Mesenchymal stem cell (in vitro differentiated cells and primary cell): ENCODE results near the gene SNRNP48.

Experiments used
- DNase-seq: peaks from one replicate; pipeline ENCODE4 v3.0.0-alpha.2; 2013
- H2AFZ ChIP-seq: one replicate; pipeline ENCODE4 v1.6.1; 2013; ENCODE audit warnings: low read depth, mild to moderate bottlenecking, control low read depth, inconsistent platforms, low read length, moderate library complexity
- H2AK5ac ChIP-seq: 2 replicates; pipeline ENCODE4 v1.6.1; 2013; ENCODE audit warnings: low read length, moderate library complexity, mild to moderate bottlenecking, inconsistent platforms; ENCODE audit not compliant: severe bottlenecking
- H2BK120ac ChIP-seq: one replicate; pipeline ENCODE4 v1.6.1; 2013; ENCODE audit warnings: low read depth, mild to moderate bottlenecking, inconsistent platforms, low read length, moderate library complexity
- H2BK12ac ChIP-seq, 2 experiments: one replicate each; pipeline ENCODE4 v1.6.1; 2013; ENCODE audit warnings: inconsistent platforms in 2 of 2, low read length in 2 of 2, mild to moderate bottlenecking in 2 of 2, moderate library complexity in 2 of 2, control low read depth in 1 of 2
- H2BK15ac ChIP-seq: one replicate; pipeline ENCODE4 v1.6.1; 2013; ENCODE audit warnings: mild to moderate bottlenecking, low read depth, inconsistent platforms; ENCODE audit not compliant: poor library complexity, severe bottlenecking
- H2BK5ac ChIP-seq: 2 replicates; pipeline ENCODE4 v1.6.1; 2013; ENCODE audit warnings: low read depth, mild to moderate bottlenecking, low read length, control low read depth, inconsistent platforms; ENCODE audit not compliant: poor library complexity, severe bottlenecking
- H3K14ac ChIP-seq, 2 experiments: one replicate each; pipeline ENCODE4 v1.6.1; 2013; ENCODE audit warnings: inconsistent platforms in 2 of 2, low read length in 2 of 2, control low read depth in 1 of 2, mild to moderate bottlenecking in 1 of 2, moderate library complexity in 1 of 2
- H3K18ac ChIP-seq, 2 experiments: one replicate each; pipeline ENCODE4 v1.6.1; 2013; ENCODE audit warnings: inconsistent platforms in 2 of 2, low read length in 2 of 2, control low read depth in 1 of 2, low read depth in 1 of 2, mild to moderate bottlenecking in 1 of 2
- H3K23ac ChIP-seq, 2 experiments: one replicate each; pipeline ENCODE4 v1.6.1; 2013; ENCODE audit warnings: inconsistent platforms in 2 of 2, low read length in 2 of 2, mild to moderate bottlenecking in 2 of 2, moderate library complexity in 2 of 2, control low read depth in 1 of 2
- H3K27ac ChIP-seq: 2 replicates; pipeline ENCODE4 v1.5.1; 2013; ENCODE audit warnings: mild to moderate bottlenecking, moderate library complexity, low read length, control low read depth, inconsistent platforms; ENCODE audit not compliant: poor library complexity, severe bottlenecking
- H3K27me3 ChIP-seq, 2 experiments: 2 replicates each; pipeline versions ENCODE4 v1.6.1 to v1.7.0; 2013; ENCODE audit warnings: low read length in 2 of 2, mild to moderate bottlenecking in 2 of 2, moderate library complexity in 2 of 2, control low read depth in 1 of 2, inconsistent platforms in 1 of 2; ENCODE audit not compliant: control insufficient read depth in 1 of 2, insufficient read depth in 1 of 2
- H3K36me3 ChIP-seq, 2 experiments: 2 replicates each; pipeline versions ENCODE4 v1.6.1 to v1.7.0; 2013; ENCODE audit warnings: low read length in 2 of 2, control low read depth in 1 of 2, inconsistent platforms in 1 of 2, low read depth in 1 of 2, mild to moderate bottlenecking in 1 of 2; ENCODE audit not compliant: insufficient read depth in 2 of 2, control insufficient read depth in 1 of 2
- H3K4ac ChIP-seq, 2 experiments: one replicate each; pipeline ENCODE4 v1.6.1; 2013; ENCODE audit warnings: inconsistent platforms in 2 of 2, low read length in 2 of 2, mild to moderate bottlenecking in 2 of 2, moderate library complexity in 2 of 2, control low read depth in 1 of 2, low read depth in 1 of 2
- H3K4me1 ChIP-seq: 2 replicates; pipeline ENCODE4 v1.6.1; 2013; ENCODE audit warnings: low read depth, low read length, control low read depth; ENCODE audit not compliant: control insufficient read depth, insufficient read depth
- H3K4me2 ChIP-seq: 2 replicates; pipeline ENCODE4 v1.6.1; 2013; ENCODE audit warnings: low read length, mild to moderate bottlenecking, inconsistent platforms; ENCODE audit not compliant: poor library complexity, severe bottlenecking
- H3K4me3 ChIP-seq, 2 experiments: 2 replicates each; pipeline versions ENCODE4 v1.5.1 to v1.7.0; 2013; ENCODE audit warnings: low read length in 2 of 2, mild to moderate bottlenecking in 2 of 2, control low read depth in 1 of 2, low read depth in 1 of 2; ENCODE audit not compliant: insufficient read depth in 1 of 2
- H3K79me1 ChIP-seq: replicated peaks from 2 replicates; pipeline ENCODE4 v1.6.1; 2013; ENCODE audit warnings: mild to moderate bottlenecking, control low read depth, low read length, inconsistent platforms; ENCODE audit not compliant: poor library complexity, severe bottlenecking
- H3K9ac ChIP-seq: 2 replicates; pipeline ENCODE4 v1.7.0; 2013; ENCODE audit warnings: mild to moderate bottlenecking, low read length, moderate library complexity
- H3K9me3 ChIP-seq: 2 replicates; pipeline ENCODE4 v1.7.0; 2013; ENCODE audit warnings: mild to moderate bottlenecking, low read length; ENCODE audit not compliant: control insufficient read depth
- H4K8ac ChIP-seq: one replicate; pipeline ENCODE4 v1.6.1; 2013; ENCODE audit warnings: inconsistent platforms, mild to moderate bottlenecking, low read length, moderate library complexity
- H4K91ac ChIP-seq: one replicate; pipeline ENCODE4 v1.6.1; 2013; ENCODE audit warnings: mild to moderate bottlenecking, low read length, inconsistent platforms
- WGBS: methylation state at CpG from one replicate; pipeline ENCODE4 v1.1.7; 2013; ENCODE audit warnings: mixed read lengths; 5-methylcytosine and 5-hydroxymethylcytosine counted together

Gene SNRNP48

DNA sequence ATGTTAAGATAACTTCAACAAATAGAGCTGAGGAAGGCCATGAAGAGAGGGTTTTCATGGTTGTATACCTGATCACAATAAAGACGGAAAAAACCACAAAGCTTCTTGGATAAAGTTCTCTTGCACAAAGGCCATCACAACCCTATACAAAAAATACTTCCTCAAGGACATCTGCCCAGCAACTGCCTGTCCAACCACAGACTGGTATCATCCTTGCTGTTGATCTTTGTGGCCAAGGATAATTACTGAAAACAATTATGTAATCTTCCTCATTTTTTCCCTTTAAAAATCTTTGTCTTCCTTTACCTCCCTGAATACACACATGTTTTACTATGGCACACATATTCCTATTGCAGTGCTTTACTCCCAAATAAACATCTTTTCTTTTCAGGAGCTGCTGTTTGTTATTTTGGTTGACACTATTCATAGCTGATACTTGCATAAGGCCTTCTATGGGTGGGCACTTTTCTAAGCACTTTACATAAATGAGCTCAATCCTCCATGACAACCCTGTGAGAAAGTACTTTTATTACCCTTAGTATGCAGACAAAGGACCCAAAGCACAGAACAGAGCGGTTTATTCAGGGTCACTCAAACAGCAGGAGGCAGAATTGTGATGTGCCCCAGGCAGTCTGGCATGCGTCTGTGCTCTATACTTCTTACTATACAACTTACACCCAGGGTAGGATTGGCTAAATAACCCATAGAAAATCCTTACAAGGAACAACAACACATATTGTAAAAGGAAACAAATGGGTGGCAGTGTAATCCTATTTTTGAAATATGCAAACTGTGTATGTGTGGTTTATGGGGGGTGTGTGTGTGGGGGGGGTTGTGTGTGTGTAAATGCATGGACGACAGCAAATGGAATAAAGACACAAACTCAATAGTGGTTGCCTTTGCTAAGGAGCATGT lies 35.1 kb downstream of the SNRNP48 start:
- DNase-seq: peak; percentile 19
- no peak overlapping the region for H3K4ac ChIP-seq
- H2BK5ac ChIP-seq: no peak overlapping the region
- H3K9ac ChIP-seq: no peak overlapping the region
- no peaks in the 10 kb centered on the region for H3K79me1 ChIP-seq
- H3K36me3 ChIP-seq: no peaks in the 10 kb centered on the region
- no peak overlapping the region for H2AFZ ChIP-seq
- H4K8ac ChIP-seq: no peak overlapping the region
- H3K27me3 ChIP-seq: peaks cover 0 to 9% of the 10 kb centered on the region in 2 experiments
- no peak overlapping the region for H4K91ac ChIP-seq
- H3K18ac ChIP-seq: no peak overlapping the region
- 54% methylated on average over 3 of the region's 4 CpGs for WGBS
- no peak overlapping the region for H3K14ac ChIP-seq
- H2BK15ac ChIP-seq: no peak overlapping the region
- no peak overlapping the region for H3K4me3 ChIP-seq
- no peak overlapping the region for H2BK12ac ChIP-seq
- H3K9me3 ChIP-seq: no peaks in the 10 kb centered on the region
- H3K4me2 ChIP-seq: no peak overlapping the region
- no peak overlapping the region for H3K23ac ChIP-seq
- no peak overlapping the region for H2BK120ac ChIP-seq
- H3K27ac ChIP-seq: no peak overlapping the region
- H2AK5ac ChIP-seq: no peak overlapping the region
- no peaks in the 10 kb centered on the region for H3K4me1 ChIP-seq

DNA sequence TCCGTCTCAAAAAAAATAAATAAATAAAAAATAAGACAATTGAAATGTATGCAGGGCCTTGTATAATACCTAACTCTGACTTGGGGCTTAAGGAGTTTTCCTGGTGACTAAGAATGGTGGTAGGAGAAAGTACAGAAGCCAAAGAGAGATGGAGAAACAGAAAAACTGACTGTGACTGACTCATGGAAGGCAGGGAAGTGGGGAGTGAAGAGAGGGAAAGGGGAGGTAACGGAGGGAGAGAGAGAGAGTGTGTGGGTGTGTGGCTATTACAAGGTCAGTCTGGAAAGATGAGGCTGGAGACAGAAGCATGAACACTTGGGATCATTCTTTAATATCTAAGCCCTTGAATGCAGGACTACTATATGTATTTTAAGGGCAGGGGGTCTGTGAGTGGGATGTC lies 38.5 kb downstream of the SNRNP48 start:
- Histone ChIP-seq H3K9me3 (no peaks in the 10 kb centered on the region), H2AK5ac (no peak overlapping the region), H3K4me2 (no peak overlapping the region), H2BK5ac (no peak overlapping the region), H3K27ac (no peak overlapping the region), H4K91ac (no peak overlapping the region), H2BK12ac (no peak overlapping the region), H3K4me1 (no peaks in the 10 kb centered on the region), H3K36me3 (no peaks in the 10 kb centered on the region), H3K4me3 (peak overlapping the region in 1 of 2 experiments; percentile 1), H3K79me1 (no peaks in the 10 kb centered on the region), H2AFZ (no peak overlapping the region), H3K23ac (no peak overlapping the region), H2BK120ac (no peak overlapping the region), H2BK15ac (no peak overlapping the region), H3K14ac (no peak overlapping the region), H3K27me3 (peaks cover 0 to 13% of the 10 kb centered on the region in 2 experiments), H3K9ac (peak overlapping the region; percentile 20), H3K18ac (no peak overlapping the region), H3K4ac (no peak overlapping the region), H4K8ac (no peak overlapping the region)
- 75% methylated on average over 1 of the region's 2 CpGs for WGBS
- no peak for DNase-seq

DNA sequence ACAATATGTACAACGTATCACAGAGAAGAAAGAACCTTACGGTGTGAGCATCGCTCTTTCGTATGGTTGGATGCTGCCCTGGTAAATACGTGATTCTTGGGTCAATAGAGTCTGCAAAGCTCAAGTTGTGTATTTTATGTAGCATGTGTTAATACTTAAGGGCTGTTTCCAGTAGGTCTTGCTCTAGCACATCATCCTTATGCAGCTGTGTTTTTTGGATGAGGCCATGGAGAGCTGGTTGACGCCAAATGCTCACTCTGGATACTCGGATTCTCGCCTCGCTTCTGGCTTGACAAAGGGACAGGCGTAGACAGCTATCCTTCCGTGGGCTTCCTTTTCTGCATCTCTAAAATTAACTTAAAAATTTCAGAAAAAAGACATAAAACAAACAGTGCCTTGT lies 38.9 kb downstream of the SNRNP48 start:
- Histone ChIP-seq H2BK5ac (no peak overlapping the region), H3K4ac (no peak overlapping the region), H2BK12ac (no peak overlapping the region), H3K23ac (no peak overlapping the region), H2AFZ (no peak overlapping the region), H2BK120ac (no peak overlapping the region), H3K79me1 (no peaks in the 10 kb centered on the region), H3K27ac (no peak overlapping the region), H4K91ac (no peak overlapping the region), H3K36me3 (no peaks in the 10 kb centered on the region), H3K9ac (peak overlapping the region; percentile 20), H3K27me3 (peaks cover 0 to 13% of the 10 kb centered on the region in 2 experiments), H3K4me1 (no peaks in the 10 kb centered on the region), H3K9me3 (no peaks in the 10 kb centered on the region), H2AK5ac (no peak overlapping the region), H4K8ac (no peak overlapping the region), H3K4me3 (peak overlapping the region in 1 of 2 experiments; percentile 1), H3K14ac (no peak overlapping the region), H3K18ac (no peak overlapping the region), H2BK15ac (no peak overlapping the region), H3K4me2 (no peak overlapping the region)
- WGBS: 98% methylated on average over 9 of the region's 11 CpGs
- no peak for DNase-seq

DNA sequence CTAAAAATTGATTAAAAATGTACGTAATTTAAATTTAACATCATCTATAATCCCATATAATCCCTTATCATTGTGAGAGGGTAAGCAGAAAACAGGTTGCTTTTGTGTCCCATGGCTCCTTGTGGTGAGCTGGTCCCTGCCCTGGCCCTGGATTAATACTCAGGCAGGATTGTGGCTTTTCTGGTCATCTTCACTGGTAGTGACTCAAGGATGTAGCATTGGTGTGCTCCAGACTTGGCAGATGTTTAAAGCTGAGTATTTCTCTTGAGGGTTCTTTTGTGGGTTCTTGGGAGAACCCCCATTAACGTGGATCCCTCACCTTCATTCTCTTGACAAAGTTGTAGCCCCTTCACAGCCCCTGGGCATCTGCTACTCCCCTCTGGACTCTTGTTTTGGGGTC lies 39.3 kb downstream of the SNRNP48 start:
- WGBS: 31% methylated on average over 1 of the region's 2 CpGs
- Histone ChIP-seq H3K36me3 (no peaks in the 10 kb centered on the region), H4K91ac (no peak overlapping the region), H2AK5ac (no peak overlapping the region), H2AFZ (no peak overlapping the region), H3K79me1 (no peaks in the 10 kb centered on the region), H3K4me3 (peak overlapping the region in 1 of 2 experiments; percentile 1), H3K4me1 (no peaks in the 10 kb centered on the region), H3K9ac (peak overlapping the region; percentile 20), H2BK12ac (no peak overlapping the region), H4K8ac (no peak overlapping the region), H3K14ac (peak overlapping the region in 1 of 2 experiments; percentile 20), H3K18ac (no peak overlapping the region), H2BK5ac (no peak overlapping the region), H3K27me3 (peaks cover 0 to 13% of the 10 kb centered on the region in 2 experiments), H2BK15ac (no peak overlapping the region), H3K4ac (no peak overlapping the region), H3K4me2 (no peak overlapping the region), H2BK120ac (no peak overlapping the region), H3K23ac (no peak overlapping the region), H3K27ac (no peak overlapping the region), H3K9me3 (no peaks in the 10 kb centered on the region)
- no peak for DNase-seq
